HEK293 (cell line): ENCODE measurements around the gene SEC61G.

Source experiments
- YY1 ChIP-seq: fragments of 450-650 bp; formaldehyde crosslinking; IDR thresholded peaks from 2 replicates; pipeline ENCODE4 v1.5.1; 2018; ENCODE audit warnings: missing biosample characterization, missing genetic modification characterization
- ZNF23 ChIP-seq: fragments of 450-650 bp; formaldehyde crosslinking; IDR thresholded peaks from 2 replicates; pipeline ENCODE4 v1.5.1; 2016; ENCODE audit warnings: missing biosample characterization, missing genetic modification characterization, borderline replicate concordance
- ZNF626 ChIP-seq: fragments of 450-650 bp; sonication (Bioruptor Pico); formaldehyde crosslinking; IDR thresholded peaks from 2 replicates; pipeline ENCODE4 v1.5.1; 2018; ENCODE audit warnings: missing biosample characterization, missing genetic modification characterization, inconsistent platforms
- ZNF747 ChIP-seq: fragments of 450-650 bp; formaldehyde crosslinking; IDR thresholded peaks from 2 replicates; pipeline ENCODE4 v1.5.1; 2016; ENCODE audit warnings: missing biosample characterization, missing genetic modification characterization
- TF ChIP-seq, protein P1 (sequence below): fragments of 450-650 bp; formaldehyde crosslinking; IDR thresholded peaks from 2 replicates; pipeline ENCODE4 v1.5.1; 2016; ENCODE audit warnings: missing biosample characterization, missing genetic modification characterization
- TF ChIP-seq, protein P2 (sequence below): fragments of 450-650 bp; formaldehyde crosslinking; IDR thresholded peaks from 2 replicates; pipeline ENCODE4 v1.5.1; 2016; ENCODE audit warnings: missing biosample characterization, missing genetic modification characterization
- TF ChIP-seq, protein P3 (sequence below): fragments of 450-650 bp; IDR thresholded peaks from 2 replicates; pipeline ENCODE4 v1.5.1; 2018; ENCODE audit warnings: missing biosample characterization, missing genetic modification characterization
- TF ChIP-seq, protein P4 (sequence below): fragments of 450-650 bp; formaldehyde crosslinking; IDR thresholded peaks from 2 replicates; pipeline ENCODE4 v1.5.1; 2016; ENCODE audit warnings: missing biosample characterization, missing genetic modification characterization
- TF ChIP-seq, protein P5 (sequence below): sonication (generic); formaldehyde crosslinking; IDR thresholded peaks from 2 replicates; pipeline ENCODE4 v1.8.1; 2022; ENCODE audit warnings: mild to moderate bottlenecking, moderate library complexity, missing genetic modification reagents
- TF ChIP-seq, protein P6 (sequence below): fragments of 450-650 bp; formaldehyde crosslinking; IDR thresholded peaks from 2 replicates; pipeline ENCODE4 v1.5.1; 2016; ENCODE audit warnings: missing biosample characterization, missing genetic modification characterization
- TF ChIP-seq, protein P7 (sequence below): fragments of 450-650 bp; formaldehyde crosslinking; IDR thresholded peaks from 2 replicates; pipeline ENCODE4 v1.5.1; 2016; ENCODE audit warnings: missing biosample characterization, missing genetic modification characterization, low read depth

DNA sequence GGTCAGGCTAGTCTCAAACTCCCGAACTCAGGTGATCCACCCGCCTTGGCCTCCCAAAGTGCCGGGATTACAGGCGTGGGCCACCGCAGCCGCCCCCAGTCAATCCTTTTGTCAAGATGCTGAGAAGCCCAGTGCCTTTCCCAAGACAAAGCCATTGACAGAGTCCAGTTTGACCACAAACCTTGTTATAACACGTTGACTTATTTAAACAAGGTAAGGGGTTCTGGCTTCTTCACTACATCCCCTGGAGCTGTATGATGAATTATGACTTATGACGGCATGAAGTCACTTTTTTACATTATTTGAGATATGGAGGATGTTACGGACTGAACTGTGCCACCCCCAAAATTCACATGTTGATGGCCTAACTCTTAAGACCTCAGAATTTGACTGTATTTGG, 5.8 kb upstream of the SEC61G start:
- TF ChIP-seq, protein P1, sequence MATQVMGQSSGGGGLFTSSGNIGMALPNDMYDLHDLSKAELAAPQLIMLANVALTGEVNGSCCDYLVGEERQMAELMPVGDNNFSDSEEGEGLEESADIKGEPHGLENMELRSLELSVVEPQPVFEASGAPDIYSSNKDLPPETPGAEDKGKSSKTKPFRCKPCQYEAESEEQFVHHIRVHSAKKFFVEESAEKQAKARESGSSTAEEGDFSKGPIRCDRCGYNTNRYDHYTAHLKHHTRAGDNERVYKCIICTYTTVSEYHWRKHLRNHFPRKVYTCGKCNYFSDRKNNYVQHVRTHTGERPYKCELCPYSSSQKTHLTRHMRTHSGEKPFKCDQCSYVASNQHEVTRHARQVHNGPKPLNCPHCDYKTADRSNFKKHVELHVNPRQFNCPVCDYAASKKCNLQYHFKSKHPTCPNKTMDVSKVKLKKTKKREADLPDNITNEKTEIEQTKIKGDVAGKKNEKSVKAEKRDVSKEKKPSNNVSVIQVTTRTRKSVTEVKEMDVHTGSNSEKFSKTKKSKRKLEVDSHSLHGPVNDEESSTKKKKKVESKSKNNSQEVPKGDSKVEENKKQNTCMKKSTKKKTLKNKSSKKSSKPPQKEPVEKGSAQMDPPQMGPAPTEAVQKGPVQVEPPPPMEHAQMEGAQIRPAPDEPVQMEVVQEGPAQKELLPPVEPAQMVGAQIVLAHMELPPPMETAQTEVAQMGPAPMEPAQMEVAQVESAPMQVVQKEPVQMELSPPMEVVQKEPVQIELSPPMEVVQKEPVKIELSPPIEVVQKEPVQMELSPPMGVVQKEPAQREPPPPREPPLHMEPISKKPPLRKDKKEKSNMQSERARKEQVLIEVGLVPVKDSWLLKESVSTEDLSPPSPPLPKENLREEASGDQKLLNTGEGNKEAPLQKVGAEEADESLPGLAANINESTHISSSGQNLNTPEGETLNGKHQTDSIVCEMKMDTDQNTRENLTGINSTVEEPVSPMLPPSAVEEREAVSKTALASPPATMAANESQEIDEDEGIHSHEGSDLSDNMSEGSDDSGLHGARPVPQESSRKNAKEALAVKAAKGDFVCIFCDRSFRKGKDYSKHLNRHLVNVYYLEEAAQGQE = no peak
- TF ChIP-seq, protein P2, sequence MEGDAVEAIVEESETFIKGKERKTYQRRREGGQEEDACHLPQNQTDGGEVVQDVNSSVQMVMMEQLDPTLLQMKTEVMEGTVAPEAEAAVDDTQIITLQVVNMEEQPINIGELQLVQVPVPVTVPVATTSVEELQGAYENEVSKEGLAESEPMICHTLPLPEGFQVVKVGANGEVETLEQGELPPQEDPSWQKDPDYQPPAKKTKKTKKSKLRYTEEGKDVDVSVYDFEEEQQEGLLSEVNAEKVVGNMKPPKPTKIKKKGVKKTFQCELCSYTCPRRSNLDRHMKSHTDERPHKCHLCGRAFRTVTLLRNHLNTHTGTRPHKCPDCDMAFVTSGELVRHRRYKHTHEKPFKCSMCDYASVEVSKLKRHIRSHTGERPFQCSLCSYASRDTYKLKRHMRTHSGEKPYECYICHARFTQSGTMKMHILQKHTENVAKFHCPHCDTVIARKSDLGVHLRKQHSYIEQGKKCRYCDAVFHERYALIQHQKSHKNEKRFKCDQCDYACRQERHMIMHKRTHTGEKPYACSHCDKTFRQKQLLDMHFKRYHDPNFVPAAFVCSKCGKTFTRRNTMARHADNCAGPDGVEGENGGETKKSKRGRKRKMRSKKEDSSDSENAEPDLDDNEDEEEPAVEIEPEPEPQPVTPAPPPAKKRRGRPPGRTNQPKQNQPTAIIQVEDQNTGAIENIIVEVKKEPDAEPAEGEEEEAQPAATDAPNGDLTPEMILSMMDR = no peak
- TF ChIP-seq, protein P3, sequence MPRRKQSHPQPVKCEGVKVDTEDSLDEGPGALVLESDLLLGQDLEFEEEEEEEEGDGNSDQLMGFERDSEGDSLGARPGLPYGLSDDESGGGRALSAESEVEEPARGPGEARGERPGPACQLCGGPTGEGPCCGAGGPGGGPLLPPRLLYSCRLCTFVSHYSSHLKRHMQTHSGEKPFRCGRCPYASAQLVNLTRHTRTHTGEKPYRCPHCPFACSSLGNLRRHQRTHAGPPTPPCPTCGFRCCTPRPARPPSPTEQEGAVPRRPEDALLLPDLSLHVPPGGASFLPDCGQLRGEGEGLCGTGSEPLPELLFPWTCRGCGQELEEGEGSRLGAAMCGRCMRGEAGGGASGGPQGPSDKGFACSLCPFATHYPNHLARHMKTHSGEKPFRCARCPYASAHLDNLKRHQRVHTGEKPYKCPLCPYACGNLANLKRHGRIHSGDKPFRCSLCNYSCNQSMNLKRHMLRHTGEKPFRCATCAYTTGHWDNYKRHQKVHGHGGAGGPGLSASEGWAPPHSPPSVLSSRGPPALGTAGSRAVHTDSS (tag by site-specific recombination) = no peak
- TF ChIP-seq, protein P4, sequence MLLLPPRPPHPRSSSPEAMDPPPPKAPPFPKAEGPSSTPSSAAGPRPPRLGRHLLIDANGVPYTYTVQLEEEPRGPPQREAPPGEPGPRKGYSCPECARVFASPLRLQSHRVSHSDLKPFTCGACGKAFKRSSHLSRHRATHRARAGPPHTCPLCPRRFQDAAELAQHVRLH (tag by site-specific recombination) = no peak
- TF ChIP-seq, protein P5, sequence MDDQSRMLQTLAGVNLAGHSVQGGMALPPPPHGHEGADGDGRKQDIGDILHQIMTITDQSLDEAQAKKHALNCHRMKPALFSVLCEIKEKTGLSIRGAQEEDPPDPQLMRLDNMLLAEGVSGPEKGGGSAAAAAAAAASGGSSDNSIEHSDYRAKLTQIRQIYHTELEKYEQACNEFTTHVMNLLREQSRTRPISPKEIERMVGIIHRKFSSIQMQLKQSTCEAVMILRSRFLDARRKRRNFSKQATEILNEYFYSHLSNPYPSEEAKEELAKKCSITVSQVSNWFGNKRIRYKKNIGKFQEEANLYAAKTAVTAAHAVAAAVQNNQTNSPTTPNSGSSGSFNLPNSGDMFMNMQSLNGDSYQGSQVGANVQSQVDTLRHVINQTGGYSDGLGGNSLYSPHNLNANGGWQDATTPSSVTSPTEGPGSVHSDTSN (CRISPR knock-in tag) = no peak
- TF ChIP-seq YY1 (no peak), ZNF23 (tag by site-specific recombination) (no peak), ZNF747 (no peak), ZNF626 (tag by site-specific recombination) (no peak)
- TF ChIP-seq, protein P6, sequence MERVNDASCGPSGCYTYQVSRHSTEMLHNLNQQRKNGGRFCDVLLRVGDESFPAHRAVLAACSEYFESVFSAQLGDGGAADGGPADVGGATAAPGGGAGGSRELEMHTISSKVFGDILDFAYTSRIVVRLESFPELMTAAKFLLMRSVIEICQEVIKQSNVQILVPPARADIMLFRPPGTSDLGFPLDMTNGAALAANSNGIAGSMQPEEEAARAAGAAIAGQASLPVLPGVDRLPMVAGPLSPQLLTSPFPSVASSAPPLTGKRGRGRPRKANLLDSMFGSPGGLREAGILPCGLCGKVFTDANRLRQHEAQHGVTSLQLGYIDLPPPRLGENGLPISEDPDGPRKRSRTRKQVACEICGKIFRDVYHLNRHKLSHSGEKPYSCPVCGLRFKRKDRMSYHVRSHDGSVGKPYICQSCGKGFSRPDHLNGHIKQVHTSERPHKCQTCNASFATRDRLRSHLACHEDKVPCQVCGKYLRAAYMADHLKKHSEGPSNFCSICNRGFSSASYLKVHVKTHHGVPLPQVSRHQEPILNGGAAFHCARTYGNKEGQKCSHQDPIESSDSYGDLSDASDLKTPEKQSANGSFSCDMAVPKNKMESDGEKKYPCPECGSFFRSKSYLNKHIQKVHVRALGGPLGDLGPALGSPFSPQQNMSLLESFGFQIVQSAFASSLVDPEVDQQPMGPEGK (tag by site-specific recombination) = no peak
- TF ChIP-seq, protein P7, sequence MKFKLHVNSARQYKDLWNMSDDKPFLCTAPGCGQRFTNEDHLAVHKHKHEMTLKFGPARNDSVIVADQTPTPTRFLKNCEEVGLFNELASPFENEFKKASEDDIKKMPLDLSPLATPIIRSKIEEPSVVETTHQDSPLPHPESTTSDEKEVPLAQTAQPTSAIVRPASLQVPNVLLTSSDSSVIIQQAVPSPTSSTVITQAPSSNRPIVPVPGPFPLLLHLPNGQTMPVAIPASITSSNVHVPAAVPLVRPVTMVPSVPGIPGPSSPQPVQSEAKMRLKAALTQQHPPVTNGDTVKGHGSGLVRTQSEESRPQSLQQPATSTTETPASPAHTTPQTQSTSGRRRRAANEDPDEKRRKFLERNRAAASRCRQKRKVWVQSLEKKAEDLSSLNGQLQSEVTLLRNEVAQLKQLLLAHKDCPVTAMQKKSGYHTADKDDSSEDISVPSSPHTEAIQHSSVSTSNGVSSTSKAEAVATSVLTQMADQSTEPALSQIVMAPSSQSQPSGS (tag by site-specific recombination) = no peak
